GM18502 (cell line): ENCODE data around the gene CCDC152.

Experiments used
- ATAC-seq: cut with Tn5 transposase; IDR thresholded peaks from one replicate; pipeline ENCODE4 v1.9.1; 2021; ENCODE audit warnings: mild to moderate bottlenecking; ENCODE audit not compliant: unreplicated experiment, poor library complexity

CCDC152 gene

DNA sequence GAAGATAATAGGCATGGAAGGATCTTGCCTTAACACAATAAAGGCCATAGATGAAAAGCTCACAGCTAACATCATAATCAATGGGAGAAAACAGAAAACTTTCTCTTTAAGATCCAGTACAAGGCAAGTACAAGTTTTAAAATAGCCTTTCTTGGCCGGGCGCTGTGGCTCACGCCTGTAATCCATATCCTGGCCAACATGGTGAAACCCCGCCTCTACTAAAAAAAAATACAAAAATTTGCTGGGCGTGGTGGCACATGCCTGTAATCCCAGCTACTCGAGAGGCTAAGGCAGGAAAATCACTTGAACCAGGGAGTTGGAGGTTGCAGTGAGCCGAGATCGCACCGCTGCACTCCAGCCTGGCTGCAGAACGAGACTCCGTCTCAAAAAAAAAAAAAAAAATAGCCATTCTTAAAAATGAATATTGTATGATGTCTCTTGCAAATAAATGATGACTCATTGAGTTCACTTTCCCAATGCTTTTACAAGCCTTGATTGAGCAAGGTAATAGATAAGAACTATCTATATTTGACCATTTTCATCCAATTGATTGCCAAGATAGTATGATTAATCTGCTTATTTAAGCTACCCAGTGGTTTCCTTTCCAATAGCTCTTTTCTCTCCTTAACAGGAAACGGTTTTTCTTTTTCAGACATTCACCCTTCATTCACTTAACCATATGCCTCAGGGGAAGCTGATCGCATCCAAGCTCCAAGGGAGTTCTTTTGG lies 15.8 kb downstream of the CCDC152 start:
- no peak for ATAC-seq

DNA sequence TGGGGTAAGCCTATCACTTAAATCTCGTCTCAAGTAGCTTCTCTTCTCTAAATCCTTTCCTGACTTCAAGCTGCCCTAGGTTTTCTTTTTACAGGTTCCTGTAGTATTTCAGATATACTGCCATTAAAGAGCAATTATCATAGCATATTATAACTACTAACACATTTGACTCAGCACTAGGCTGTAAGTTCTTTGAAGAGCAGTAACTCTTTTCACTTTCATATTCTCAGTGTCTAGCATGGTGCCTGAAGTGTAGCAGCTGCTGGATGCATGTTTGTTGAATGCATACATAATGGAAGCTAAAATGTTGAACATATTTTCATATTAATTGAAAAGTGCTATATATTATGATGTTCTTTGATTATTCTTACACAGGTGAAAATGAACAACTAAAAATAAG lies 22.5 kb downstream of the CCDC152 start:
- peak; percentile 69 for ATAC-seq

DNA sequence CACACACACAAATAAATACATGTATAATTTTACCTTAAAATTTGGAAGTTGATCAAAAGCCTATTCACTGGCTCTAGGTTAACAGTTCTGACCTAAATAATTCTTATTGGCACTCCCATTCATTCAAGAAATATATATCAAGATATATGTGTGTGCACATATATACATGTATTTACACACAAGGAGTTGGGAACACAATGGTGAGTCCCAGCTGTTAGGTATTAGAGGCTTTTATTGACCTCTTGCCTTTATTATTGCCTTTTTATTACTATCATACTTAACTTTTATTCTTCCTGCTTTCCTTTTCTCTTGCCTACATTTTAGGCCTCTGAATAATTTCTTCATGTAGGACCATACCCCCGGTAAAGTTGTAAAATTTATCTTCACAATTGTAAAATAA lies 25.0 kb downstream of the CCDC152 start:
- no peak for ATAC-seq

DNA sequence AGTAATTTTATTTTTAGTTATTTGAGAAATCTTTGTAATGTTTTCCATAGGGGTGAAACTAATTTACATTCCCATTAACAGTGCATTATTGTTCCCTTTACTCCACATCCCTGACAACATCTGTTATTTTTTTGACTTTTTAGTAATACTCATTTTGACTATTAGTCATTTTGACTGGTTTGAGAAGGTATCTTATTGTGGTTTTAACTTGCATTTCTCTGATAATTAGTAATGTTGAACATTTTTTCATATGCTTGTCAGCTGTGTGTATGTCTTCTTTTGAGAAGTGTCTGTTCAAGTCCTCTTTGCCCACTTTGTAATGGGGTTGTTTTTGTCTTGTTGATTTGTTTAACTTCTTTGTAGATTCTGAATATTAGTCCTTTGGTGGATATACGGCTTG lies 27.5 kb downstream of the CCDC152 start:
- no peak for ATAC-seq

DNA sequence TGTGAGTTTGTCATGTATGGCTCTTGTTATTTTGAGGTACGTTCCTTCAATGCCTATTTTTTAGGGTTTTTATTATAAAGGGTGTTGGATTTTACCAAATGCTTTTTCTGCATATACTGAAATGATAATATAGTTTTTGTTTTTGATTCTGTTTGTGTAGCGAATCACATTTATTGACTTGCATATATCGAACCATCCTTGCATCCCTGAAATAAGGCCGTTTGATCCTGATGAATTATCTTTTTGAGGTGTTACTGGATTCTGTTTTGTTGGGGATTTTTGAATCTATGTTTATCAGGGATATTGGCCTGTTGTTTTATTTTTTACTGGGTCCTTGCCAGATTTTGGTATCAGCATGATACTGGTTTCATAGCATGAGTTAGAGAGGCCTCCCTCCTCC lies 29.1 kb downstream of the CCDC152 start:
- ATAC-seq = no peak

DNA sequence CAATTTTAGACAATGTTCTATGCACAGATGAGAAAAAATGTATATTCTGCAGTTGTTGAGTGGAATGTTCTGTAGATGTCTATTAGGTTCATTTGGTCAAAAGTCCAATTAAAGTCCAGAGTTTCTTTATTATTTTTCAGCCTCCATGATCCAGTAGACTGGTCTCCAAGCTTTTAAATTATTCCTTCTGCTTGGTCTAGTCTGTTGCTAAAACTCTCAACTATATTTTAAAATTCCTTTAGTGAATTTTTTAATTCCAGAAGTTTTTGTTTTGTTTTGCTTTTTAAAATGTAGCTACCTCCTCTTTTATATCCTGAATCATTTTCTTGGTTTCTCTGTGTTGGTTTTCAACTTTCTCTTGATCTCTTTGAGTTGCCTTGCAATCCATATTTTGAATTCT lies 30.5 kb downstream of the CCDC152 start:
- ATAC-seq = no peak

DNA sequence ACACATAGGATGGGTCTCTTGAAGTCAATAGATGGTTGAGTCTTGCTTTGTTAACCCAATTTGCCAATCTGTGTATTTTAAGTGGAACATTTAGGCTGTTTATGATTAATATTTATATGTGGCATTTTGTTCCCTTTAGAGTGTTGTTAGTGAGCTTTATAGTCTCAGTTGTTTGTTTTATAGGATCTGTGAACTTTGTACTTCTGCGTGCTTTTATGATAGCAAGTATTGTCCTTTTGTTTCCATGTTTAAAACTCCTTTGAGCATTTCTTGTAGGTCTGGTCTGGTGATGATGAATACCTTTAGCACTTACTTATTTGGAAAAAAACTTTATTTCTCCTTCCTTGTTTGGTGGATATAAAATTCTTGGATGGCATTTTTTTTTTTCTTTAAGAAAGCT lies 31.2 kb downstream of the CCDC152 start:
- no peak for ATAC-seq

DNA sequence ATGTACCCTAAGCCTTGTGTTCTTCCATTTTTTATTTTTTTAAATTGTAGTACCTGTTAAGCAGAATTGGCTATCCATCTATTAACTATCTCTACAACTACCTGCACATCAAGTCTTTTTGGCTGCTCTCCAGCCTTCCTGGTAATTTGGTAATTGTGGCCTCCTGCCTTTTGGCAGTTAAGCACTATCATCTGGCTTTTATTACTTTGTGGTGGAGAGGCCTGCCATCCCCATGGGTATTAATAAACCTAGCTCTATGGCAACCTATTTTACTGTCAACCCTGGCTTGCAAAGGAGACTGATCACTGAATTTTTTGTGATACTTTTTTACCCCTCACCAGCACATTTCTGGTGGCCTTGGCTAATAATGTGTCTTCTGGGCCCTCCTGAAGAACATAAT lies 34.5 kb downstream of the CCDC152 start:
- ATAC-seq = no peak

DNA sequence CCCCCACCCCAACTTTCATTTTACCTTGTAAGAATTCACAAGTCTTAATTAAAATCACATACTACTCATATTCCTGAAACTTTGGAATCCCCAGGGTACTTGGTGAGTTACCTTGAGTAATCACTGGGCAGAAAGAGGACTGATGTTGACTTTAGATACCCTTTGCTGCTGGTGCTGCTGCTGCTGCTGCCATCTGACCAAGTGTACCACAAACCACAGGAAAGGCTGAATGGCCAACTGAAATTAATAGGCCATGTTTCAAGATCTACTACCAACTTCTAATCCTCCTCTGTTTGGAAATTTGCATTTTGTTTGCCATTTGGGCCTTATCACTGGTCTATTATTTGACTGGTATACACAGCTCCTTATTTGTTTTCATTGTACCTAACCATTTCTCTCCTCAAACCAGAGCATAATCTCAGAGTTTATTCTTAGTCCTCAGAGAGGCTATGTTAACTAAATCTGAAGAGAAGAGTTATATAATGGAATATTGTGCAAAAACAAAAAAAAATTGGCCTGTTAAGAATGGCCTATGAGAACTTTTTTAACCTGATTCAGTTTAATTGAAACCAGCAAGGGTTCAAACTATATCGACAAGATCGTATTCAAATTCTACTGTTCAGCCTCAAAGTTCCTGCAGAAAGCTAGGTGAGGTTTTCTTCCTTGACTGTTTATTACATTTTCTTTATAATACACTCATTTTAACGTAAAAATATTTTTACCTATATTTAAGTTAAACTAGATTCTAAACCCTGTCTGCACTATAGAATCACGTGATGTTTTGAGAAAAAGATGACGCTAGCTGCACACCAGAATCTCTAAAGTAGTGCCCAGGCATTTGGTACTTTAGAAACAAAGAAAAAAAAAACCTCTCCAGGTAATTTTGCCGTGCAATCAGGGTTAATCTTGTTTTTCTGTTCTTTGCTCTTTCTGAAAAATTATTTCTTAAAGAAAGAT lies 41.9 kb downstream of the CCDC152 start:
- ATAC-seq = no peak

DNA sequence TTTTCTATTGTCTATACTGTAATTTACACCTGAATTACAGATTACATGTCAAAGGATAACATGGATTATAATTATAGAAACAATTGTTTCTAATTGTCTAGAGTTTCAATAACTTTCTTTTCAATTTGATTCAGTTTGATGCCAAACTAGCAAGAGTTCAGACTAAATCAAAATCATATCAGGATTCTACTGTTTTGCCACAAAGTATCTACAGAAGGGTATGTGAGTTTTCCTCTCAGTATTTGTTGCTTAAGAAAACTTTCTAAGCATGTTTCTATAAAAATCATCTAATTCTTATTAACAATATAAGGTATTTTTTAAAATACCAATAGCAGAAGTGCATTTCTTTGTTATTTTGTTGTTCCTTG lies 42.6 kb downstream of the CCDC152 start:
- no peak for ATAC-seq

DNA sequence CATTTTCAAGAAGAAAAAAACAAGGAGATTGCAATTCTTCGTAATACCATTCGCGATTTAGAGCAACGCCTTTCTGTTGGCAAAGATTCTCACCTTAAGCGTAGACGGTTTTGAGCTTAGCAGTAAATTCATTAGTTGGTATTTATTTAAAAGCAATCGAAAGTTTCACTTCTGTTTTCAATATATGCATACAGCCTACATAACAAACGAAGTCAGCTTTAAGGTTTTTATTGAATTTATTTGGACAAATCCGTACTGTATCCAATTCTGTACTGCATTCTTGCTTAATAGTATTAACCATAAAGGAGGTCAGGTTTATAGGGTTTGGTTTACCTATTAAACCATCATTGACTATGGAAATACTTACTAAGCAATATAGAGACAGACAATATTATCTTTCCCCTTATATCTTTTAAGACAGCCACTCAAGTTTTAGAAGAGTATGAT lies 43.1 kb downstream of the CCDC152 start:
- ATAC-seq = no peak

DNA sequence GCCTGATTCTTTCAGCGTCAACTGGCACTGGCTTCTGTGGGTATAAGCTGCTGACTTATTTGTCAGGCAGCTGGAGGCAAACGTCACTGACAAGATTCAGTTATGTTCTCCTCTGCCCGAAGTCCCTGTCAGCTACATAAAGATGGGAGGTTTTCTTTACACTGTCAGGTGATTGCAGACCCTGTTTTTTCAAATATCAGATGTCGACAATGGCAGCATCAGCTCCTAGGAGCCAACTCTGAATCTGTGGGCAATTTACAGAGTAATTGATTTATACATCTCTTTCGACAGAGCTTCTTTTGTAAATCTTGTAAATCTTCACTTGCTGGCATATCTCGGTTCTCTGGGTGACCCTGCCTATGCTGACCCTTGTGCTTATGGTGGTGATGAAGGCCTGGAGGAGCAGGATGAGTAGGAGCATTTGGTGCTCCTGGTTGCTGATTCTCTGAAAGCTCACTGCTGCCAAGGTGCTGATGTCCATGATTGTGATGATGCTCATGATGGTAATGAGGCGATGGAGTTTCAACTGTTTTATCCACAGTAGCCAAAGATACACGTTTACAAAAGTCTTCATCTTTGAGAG lies 44.2 kb downstream of the CCDC152 start:
- no peak for ATAC-seq

DNA sequence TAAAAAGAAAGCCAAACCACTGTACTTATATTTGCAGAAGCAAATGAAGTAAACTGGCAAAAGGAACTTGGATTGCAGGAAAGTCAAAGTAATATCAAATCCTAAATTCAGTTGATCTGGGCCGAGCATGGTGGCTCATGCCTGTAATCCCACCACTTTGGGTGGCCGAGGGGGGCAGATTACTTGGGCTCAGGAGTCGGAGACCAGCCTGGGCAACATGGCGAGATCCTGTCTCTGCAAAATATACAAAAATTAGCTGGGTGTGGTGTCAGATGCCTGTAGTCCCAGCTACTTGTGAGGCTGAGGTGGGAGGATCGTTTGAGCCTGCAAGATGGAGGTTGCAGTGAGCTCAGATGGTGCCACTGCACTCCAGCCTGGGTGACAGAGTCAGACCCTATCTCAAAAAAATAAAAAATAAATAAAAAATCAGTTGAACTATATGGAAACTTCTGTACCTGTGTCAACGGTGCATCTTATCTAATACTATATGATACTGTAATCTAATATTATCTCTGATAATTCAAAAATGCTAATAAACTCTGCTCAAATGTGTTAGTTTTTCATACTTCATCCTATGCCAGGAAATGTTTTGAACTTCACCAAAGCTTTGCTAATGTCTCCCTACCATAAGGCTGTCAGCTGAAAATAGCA lies 45.0 kb downstream of the CCDC152 start:
- ATAC-seq = no peak

DNA sequence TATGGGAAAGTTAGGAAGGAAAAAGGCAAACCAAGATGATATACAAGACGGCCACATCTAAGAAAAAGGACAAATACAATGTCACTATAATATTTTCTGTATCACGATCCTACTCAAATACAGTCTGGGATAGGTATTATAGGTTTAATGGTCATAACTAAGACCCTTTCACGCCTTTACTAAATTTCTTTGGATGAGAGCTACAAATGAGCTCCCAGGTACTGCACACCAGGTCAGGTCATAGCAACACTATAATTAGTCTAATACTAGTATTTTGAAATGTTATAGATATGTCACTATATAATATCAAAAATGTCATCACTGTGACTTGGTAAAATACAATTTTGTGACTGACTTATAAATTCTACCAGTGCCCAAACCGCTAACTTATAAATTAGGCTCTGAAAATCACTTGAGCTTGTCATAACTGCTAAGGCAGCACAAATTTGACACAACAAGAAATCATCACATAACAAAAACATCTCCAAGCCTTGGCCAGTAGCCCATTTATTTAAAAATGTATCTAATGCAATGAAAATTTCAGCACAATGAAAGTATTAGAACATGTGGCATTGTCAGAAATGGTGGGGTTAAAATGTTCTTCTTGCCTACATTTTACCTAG lies 48.2 kb downstream of the CCDC152 start:
- ATAC-seq = no peak

DNA sequence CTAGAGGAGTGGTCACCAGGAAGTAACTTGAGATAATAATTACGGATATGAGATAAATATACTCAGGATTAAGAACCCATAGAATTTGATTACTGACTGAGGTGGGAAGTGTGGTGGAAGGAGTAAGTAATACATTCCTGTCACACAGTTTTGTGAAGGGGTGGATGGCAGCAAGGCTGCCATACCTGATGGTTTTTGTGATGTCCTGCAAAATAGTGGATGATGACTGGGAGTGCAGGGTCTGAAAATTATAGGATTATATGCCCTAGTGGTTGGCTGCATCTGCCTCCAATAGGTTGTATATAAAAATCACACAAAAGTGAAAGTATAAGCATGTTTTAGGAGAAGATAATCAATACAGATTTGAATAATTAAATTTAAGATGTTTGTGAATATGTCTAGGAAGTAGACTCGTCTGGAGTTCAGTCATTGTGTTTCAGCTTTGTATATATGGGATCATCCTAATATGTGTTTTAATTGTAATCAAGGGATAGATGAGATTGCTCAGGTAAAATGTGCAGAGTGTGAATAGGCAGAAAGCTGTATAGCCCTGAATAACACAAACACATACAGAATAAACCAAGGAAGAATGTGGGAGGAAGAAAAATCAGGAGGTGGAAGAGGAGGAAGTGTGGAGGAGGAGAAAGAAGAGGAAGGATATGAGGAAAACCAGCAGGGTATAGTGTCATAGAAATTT lies 49.5 kb downstream of the CCDC152 start:
- no peak for ATAC-seq

DNA sequence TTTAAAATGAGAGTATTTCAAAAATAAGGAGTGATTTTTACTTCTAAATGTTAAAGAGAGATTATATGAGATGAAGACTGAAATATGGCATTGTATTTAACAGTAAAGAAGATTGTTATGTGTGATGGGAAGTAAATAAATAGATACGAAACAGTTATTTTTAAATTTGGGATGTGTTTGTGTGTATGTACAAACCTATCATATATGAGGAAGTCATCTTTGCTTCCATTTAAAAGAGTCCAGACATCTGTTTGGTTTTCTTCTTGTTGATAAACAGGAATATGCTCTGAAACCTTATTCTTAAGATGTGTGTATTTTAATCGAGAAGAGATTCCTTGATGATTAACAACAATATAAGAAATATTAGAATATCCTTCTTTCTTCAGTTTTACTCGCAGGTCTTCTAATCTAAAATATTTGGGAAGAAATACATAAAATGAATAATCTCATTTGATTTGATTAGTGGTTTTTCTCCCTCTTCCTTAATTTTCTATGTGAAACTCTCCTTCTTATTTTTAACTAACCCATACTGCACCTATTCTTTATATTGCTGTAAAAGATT lies 50.2 kb downstream of the CCDC152 start:
- ATAC-seq = no peak

DNA sequence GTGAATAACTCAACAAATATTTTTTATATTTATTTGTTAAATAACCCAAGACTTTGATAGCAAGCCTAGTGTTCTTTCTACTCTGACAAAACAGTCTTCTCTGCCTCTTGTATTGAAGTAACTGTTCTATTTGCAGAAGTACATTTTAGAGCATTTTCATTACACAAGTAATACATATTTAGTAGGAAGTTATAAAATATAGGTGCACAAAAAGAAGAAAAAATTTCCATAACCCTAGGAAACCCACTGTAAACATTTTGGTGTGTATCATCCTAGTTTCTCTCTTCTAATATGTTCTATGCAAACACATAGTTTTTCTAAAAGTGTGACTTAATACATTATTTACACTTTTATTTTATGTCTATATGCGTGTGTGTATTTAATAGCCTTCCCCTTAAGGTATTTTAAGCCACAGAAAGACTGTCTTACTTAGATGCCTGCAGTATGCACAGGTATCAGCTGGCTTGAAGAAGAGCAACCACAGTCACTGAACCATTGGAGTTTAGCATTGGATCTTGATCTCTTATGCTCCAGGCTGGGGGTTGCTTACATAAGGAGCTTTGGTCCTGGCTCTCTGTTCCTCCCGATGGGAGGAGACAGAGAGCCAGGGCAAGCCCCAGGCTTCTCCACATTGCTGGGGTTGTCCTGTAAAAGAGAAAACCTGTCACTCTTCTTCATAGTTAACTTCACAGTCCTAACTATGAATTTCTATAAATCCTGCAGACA lies 51.3 kb downstream of the CCDC152 start:
- no peak for ATAC-seq

DNA sequence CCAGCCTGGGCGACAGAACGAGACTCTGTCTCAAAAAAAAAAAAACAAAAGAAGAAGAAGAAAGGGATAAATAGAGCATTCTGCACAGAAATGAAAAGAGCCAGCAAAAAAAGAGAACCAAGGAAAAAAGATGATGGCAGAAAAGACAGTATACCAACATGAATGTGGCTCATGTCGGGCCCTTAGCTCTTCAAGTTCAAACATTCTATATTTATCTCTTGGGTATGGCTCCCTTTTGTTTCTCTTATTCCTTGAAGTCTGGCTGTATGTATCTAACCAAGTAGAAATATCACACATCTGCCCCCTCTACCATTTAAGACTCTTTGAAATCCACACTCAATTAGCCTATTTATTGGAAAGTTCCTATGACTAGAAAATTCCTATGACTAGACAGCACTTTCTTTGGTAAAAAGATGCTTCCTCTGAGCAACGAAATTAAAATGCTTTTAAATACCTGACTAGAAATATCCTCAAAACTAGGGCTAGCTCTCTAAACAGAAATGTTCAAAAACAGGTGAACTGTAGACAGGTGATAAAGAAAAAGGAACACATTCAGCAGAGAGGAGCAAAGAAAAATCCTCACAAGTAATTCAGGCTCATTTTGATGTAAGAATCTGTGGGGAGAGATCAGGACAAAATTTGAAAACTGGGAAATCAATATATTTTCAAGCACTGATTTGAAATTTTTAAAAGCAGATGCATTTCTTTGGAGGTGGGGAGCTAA lies 52.4 kb downstream of the CCDC152 start:
- no peak for ATAC-seq
